ENCODE measurements around the gene ADAMTSL1. TPM values are rescaled to one million over a fixed set of nuclear protein-coding genes. Genes with fewer than 3 reads are reported as not detected.

The ADAMTSL1 gene
- total RNA-seq, 2 donors from 2014 or later = 13.5 to 18.9 TPM

- ATAC-seq = no peak
- no peak for DNase-seq
- intact Hi-C loops (cut with DNase I, micrococcal nuclease) = no loop called here
Measured at GRCh38 chr9:18543406-18544192, 69.6 kb downstream of the ADAMTSL1 start.

- no peak for ATAC-seq
- intact Hi-C loops (cut with DNase I, micrococcal nuclease) = no loop called here
- no peak for DNase-seq
Measured at GRCh38 chr9:18544456-18544855, 70.5 kb downstream of the ADAMTSL1 start.

GRCh38 chr9:18545636-18546360 lies 71.8 kb downstream of the ADAMTSL1 start:
- ATAC-seq = no peak
- no peak for DNase-seq
- intact Hi-C loops (cut with DNase I, micrococcal nuclease) = no loop called here

- no peak for DNase-seq
- ATAC-seq = no peak
- intact Hi-C loops (cut with DNase I, micrococcal nuclease) = no loop called here
Measured at GRCh38 chr9:18548456-18548855, 74.5 kb downstream of the ADAMTSL1 start.

GRCh38 chr9:18549772-18550171 lies 75.8 kb downstream of the ADAMTSL1 start:
- intact Hi-C loops (cut with DNase I, micrococcal nuclease) = no loop called here

GRCh38 chr9:18550286-18550685 lies 76.3 kb downstream of the ADAMTSL1 start:
- DNase-seq (no peak), ATAC-seq (no peak)
- intact Hi-C loops (cut with DNase I, micrococcal nuclease) = no loop called here

More at GRCh38 chr9:18549772-18550171, 75.8 kb downstream of the ADAMTSL1 start:
- no peak for ATAC-seq
- DNase-seq = no peak

GRCh38 chr9:18554244-18554643 lies 80.3 kb downstream of the ADAMTSL1 start:
- ATAC-seq = peak; percentile 96
- DNase-seq = no peak
- intact Hi-C loops (cut with DNase I, micrococcal nuclease) = no loop called here

- ATAC-seq = peak; percentile 69
- DNase-seq = no peak
- intact Hi-C loops (cut with DNase I, micrococcal nuclease) = no loop called here
Measured at GRCh38 chr9:18555105-18555883, 81.3 kb downstream of the ADAMTSL1 start.

GRCh38 chr9:18564018-18564880 lies 90.3 kb downstream of the ADAMTSL1 start:
- ATAC-seq (no peak), DNase-seq (no peak)
- intact Hi-C loops (cut with DNase I, micrococcal nuclease) = no loop called here

- intact Hi-C loops (cut with DNase I, micrococcal nuclease) = no loop called here
- DNase-seq (no peak), ATAC-seq (peak; percentile 60)
Measured at GRCh38 chr9:18566121-18566520, 92.2 kb downstream of the ADAMTSL1 start.

GRCh38 chr9:18568973-18569372 lies 95.0 kb downstream of the ADAMTSL1 start:
- intact Hi-C loops (cut with DNase I, micrococcal nuclease) = no loop called here
- no peak for DNase-seq
- no peak for ATAC-seq

GRCh38 chr9:18569941-18570630 lies 96.1 kb downstream of the ADAMTSL1 start:
- DNase-seq (no peak), ATAC-seq (no peak)
- intact Hi-C loops (cut with DNase I, micrococcal nuclease) = no loop called here

- DNase-seq = no peak
- peak; percentile 99 for ATAC-seq
- intact Hi-C loops (cut with DNase I, micrococcal nuclease) = no loop called here
Measured at GRCh38 chr9:18573021-18573556, 99.1 kb downstream of the ADAMTSL1 start.

- intact Hi-C loops (cut with DNase I, micrococcal nuclease) = no loop called here
- no peak for DNase-seq
- no peak for ATAC-seq
Measured at GRCh38 chr9:18575686-18576085, 101.7 kb downstream of the ADAMTSL1 start.

- no peak for DNase-seq
- intact Hi-C loops (cut with DNase I, micrococcal nuclease) = no loop called here
- no peak for ATAC-seq
Measured at GRCh38 chr9:18579536-18579935, 105.6 kb downstream of the ADAMTSL1 start.

GRCh38 chr9:18580151-18580550 lies 106.2 kb downstream of the ADAMTSL1 start:
- DNase-seq (no peak), ATAC-seq (no peak)
- intact Hi-C loops (cut with DNase I, micrococcal nuclease) = no loop called here

GRCh38 chr9:18585996-18586395 lies 112.0 kb downstream of the ADAMTSL1 start:
- intact Hi-C loops (cut with DNase I, micrococcal nuclease) = no loop called here
- no peak for DNase-seq
- ATAC-seq = no peak

GRCh38 chr9:18588002-18588401 lies 114.0 kb downstream of the ADAMTSL1 start:
- no peak for ATAC-seq
- DNase-seq = no peak
- intact Hi-C loops (cut with DNase I, micrococcal nuclease) = no loop called here
